WTC11 (cell line): ENCODE data around the gene IPCEF1. TPM values are rescaled to one million over a fixed set of nuclear protein-coding genes. Genes with fewer than 3 reads are reported as not detected.

Source experiments
- ATAC-seq: fragments of 200-7000 bp; cut with Tn5 transposase; 2 replicates; pipeline ENCODE4 v1.10.0; 2021; ENCODE audit warnings: mild to moderate bottlenecking, moderate library complexity
- CTCF ChIA-PET: fragments of 300-600 bp; sonication (Branson Sonifier 250); formaldehyde crosslinking; loops from one replicate; lab custom pipeline; 2021; ENCODE audit warnings: antibody characterized with exemption; lab: Charles Lee
- POLR2A ChIA-PET: fragments of 350-600 bp; sonication (Branson Sonifier 250); formaldehyde crosslinking; loops from one replicate; lab custom pipeline; 2021; ENCODE audit warnings: antibody characterized with exemption; lab: Charles Lee
- DNase-seq: peaks from one replicate; pipeline ENCODE4 v3.0.0; 2021; ENCODE audit warnings: low spot score
- H3K27ac Mint-ChIP-seq: 2 replicates; pipeline ENCODE4 v1.8.0; 2021; ENCODE audit warnings: mixed read lengths
- H3K27me3 Mint-ChIP-seq: 2 replicates; pipeline ENCODE4 v1.8.0; 2021; ENCODE audit warnings: low read depth, mild to moderate bottlenecking, moderate library complexity, mixed read lengths
- H3K36me3 Mint-ChIP-seq: 2 replicates; pipeline ENCODE4 v1.8.0; 2021; ENCODE audit warnings: mixed read lengths
- H3K4me1 Mint-ChIP-seq: 2 replicates; pipeline ENCODE4 v1.8.0; 2022; ENCODE audit warnings: mixed read lengths
- H3K4me3 Mint-ChIP-seq: 2 replicates; pipeline ENCODE4 v1.8.0; 2021; ENCODE audit warnings: mild to moderate bottlenecking, moderate library complexity, mixed read lengths
- H3K9me3 Mint-ChIP-seq: 2 replicates; pipeline ENCODE4 v1.8.0; 2021; ENCODE audit warnings: mixed read lengths
- CREB1 ChIP-seq: sonication (generic); formaldehyde crosslinking; IDR thresholded peaks from 2 replicates; pipeline ENCODE4 v1.8.0; 2023; ENCODE audit warnings: mild to moderate bottlenecking, missing genetic modification reagents
- GABPB1 ChIP-seq: sonication (generic); formaldehyde crosslinking; IDR thresholded peaks from 2 replicates; pipeline ENCODE4 v1.8.1; 2023; ENCODE audit warnings: mild to moderate bottlenecking, missing genetic modification reagents
- JUN ChIP-seq: sonication (generic); formaldehyde crosslinking; IDR thresholded peaks from 2 replicates; pipeline ENCODE4 v1.8.0; 2023; ENCODE audit warnings: mild to moderate bottlenecking, missing genetic modification reagents
- KAT7 ChIP-seq: sonication (generic); formaldehyde crosslinking; IDR thresholded peaks from 2 replicates; pipeline ENCODE4 v1.8.1; 2023; ENCODE audit warnings: missing genetic modification reagents, mild to moderate bottlenecking, borderline replicate concordance
- MXD4 ChIP-seq: fragments of 250-450 bp; sonication (Bioruptor Pico); IDR thresholded peaks from 2 replicates; pipeline ENCODE4 v1.8.0; 2021; ENCODE audit warnings: mild to moderate bottlenecking, moderate library complexity, borderline replicate concordance
- MYBL2 ChIP-seq: sonication (generic); formaldehyde crosslinking; IDR thresholded peaks from 2 replicates; pipeline ENCODE4 v1.8.1; 2023; ENCODE audit warnings: mild to moderate bottlenecking, moderate library complexity, missing genetic modification reagents
- NR3C1 ChIP-seq: sonication (generic); formaldehyde crosslinking; conservative IDR thresholded peaks from 2 replicates; pipeline ENCODE4 v1.8.1; 2023; ENCODE audit warnings: low read depth, mild to moderate bottlenecking, missing genetic modification reagents
- OVOL2 ChIP-seq: fragments of 250-450 bp; sonication (Bioruptor Pico); IDR thresholded peaks from 2 replicates; pipeline ENCODE4 v1.9.0; 2021; ENCODE audit warnings: mild to moderate bottlenecking, borderline replicate concordance
- RORB ChIP-seq: fragments of 250-450 bp; sonication (Bioruptor Pico); IDR thresholded peaks from 2 replicates; pipeline ENCODE4 v1.9.0; 2021; ENCODE audit warnings: mild to moderate bottlenecking
- SP1 ChIP-seq: sonication (generic); formaldehyde crosslinking; conservative IDR thresholded peaks from 2 replicates; pipeline ENCODE4 v1.8.1; 2022; ENCODE audit warnings: missing genetic modification reagents
- TEAD4 ChIP-seq: sonication (generic); formaldehyde crosslinking; IDR thresholded peaks from 2 replicates; pipeline ENCODE4 v1.8.0; 2022; ENCODE audit warnings: mild to moderate bottlenecking, missing genetic modification reagents
- TP53 ChIP-seq: sonication (generic); formaldehyde crosslinking; IDR thresholded peaks from 2 replicates; pipeline ENCODE4 v1.8.1; 2023; ENCODE audit warnings: mild to moderate bottlenecking, missing genetic modification reagents
- USF1 ChIP-seq: sonication (generic); formaldehyde crosslinking; IDR thresholded peaks from 2 replicates; pipeline ENCODE4 v1.8.0; 2022; ENCODE audit warnings: mild to moderate bottlenecking, missing genetic modification reagents
- USF2 ChIP-seq: sonication (generic); formaldehyde crosslinking; IDR thresholded peaks from 2 replicates; pipeline ENCODE4 v1.8.1; 2023; ENCODE audit warnings: mild to moderate bottlenecking, missing genetic modification reagents, moderate library complexity
- ZBTB43 ChIP-seq: sonication (generic); formaldehyde crosslinking; IDR thresholded peaks from 2 replicates; pipeline ENCODE4 v1.8.1; 2023; ENCODE audit warnings: mild to moderate bottlenecking, missing genetic modification reagents
- ZNF121 ChIP-seq: sonication (generic); formaldehyde crosslinking; IDR thresholded peaks from 2 replicates; pipeline ENCODE4 v1.8.0; 2023; ENCODE audit warnings: missing genetic modification reagents
- ZNF281 ChIP-seq: sonication (generic); formaldehyde crosslinking; IDR thresholded peaks from 2 replicates; pipeline ENCODE4 v1.8.0; 2023; ENCODE audit warnings: mild to moderate bottlenecking, missing genetic modification reagents
- ZNF396 ChIP-seq: fragments of 250-450 bp; sonication (Bioruptor Pico); IDR thresholded peaks from 2 replicates; pipeline ENCODE4 v1.8.0; 2021; ENCODE audit warnings: mild to moderate bottlenecking, moderate library complexity, borderline replicate concordance
- ZNF416 ChIP-seq: fragments of 250-450 bp; sonication (Bioruptor Pico); IDR thresholded peaks from 2 replicates; pipeline ENCODE4 v1.9.0; 2021; ENCODE audit warnings: mild to moderate bottlenecking, inconsistent platforms
- ZNF532 ChIP-seq: fragments of 250-450 bp; sonication (Bioruptor Pico); IDR thresholded peaks from 2 replicates; pipeline ENCODE4 v1.9.0; 2021; ENCODE audit warnings: mild to moderate bottlenecking, borderline replicate concordance
- total RNA-seq: library from RNA; stranded (reverse); gene quantifications from 3 replicates; pipeline ENCODE4 v1.2.3, GENCODE V29; 2021

The IPCEF1 gene
- total RNA-seq, 1 experiment from 2014 or later = 1.3 TPM

- Mint-ChIP-seq H3K4me1 (no peaks in the 10 kb centered on the region), H3K27ac (no peak overlapping the region), H3K4me3 (no peak overlapping the region), H3K9me3 (peaks cover 8% of the 10 kb centered on the region; the same call in 1 of the 2 replicates), H3K36me3 (no peaks in the 10 kb centered on the region), H3K27me3 (no peaks in the 10 kb centered on the region)
- CTCF ChIA-PET = no interaction called here
- TF ChIP-seq ZNF532 (CRISPR knock-in tag) (no peak), CREB1 (CRISPR knock-in tag) (no peak), GABPB1 (CRISPR knock-in tag) (no peak)
- ATAC-seq (no peak), DNase-seq (no peak)
- POLR2A ChIA-PET = interaction anchor here (0.7 kb wide), 2 partner anchors 9 to 28 kb away, joined by 4 to 5 read pairs; no protein-coding TSS in a partner anchor
Measured at GRCh38 chr6:154352898-154353585, 3.6 kb downstream of the IPCEF1 start.

- no peaks in the 10 kb centered on the region for H3K27me3 Mint-ChIP-seq
Measured at GRCh38 chr6:154350293-154350692, 6.3 kb downstream of the IPCEF1 start.

GRCh38 chr6:154347981-154348380 lies 8.6 kb downstream of the IPCEF1 start:
- H3K4me3 Mint-ChIP-seq = no peak overlapping the region
- ChIA-PET POLR2A (no interaction called here), CTCF (no interaction called here)
- TF ChIP-seq ZNF121 (CRISPR knock-in tag) (no peak), TEAD4 (CRISPR knock-in tag) (no peak), ZNF396 (CRISPR knock-in tag) (no peak), RORB (CRISPR knock-in tag) (no peak), MXD4 (CRISPR knock-in tag) (no peak), USF2 (no peak)
- peaks cover 19% of the 10 kb centered on the region for H3K4me1 Mint-ChIP-seq
- no peak overlapping the region for H3K27ac Mint-ChIP-seq
- H3K9me3 Mint-ChIP-seq = peaks cover 16% of the 10 kb centered on the region
- no peaks in the 10 kb centered on the region for H3K27me3 Mint-ChIP-seq
- H3K36me3 Mint-ChIP-seq = peaks cover 6% of the 10 kb centered on the region
- DNase-seq (no peak), ATAC-seq (no peak)

More at GRCh38 chr6:154350293-154350692, 6.3 kb downstream of the IPCEF1 start:
- Mint-ChIP-seq H3K4me3 (no peak overlapping the region), H3K4me1 (no peaks in the 10 kb centered on the region; the same call in 1 of the 2 replicates), H3K36me3 (peaks cover 6% of the 10 kb centered on the region), H3K27ac (no peak overlapping the region), H3K9me3 (peaks cover 17% of the 10 kb centered on the region)
- DNase-seq = no peak
- CTCF ChIA-PET = no interaction called here
- ATAC-seq = no peak
- no peak for TF ChIP-seq JUN (CRISPR knock-in tag)
- TF ChIP-seq MYBL2 = no peak
- TF ChIP-seq ZNF396 (CRISPR knock-in tag) = no peak
- no peak for TF ChIP-seq OVOL2 (CRISPR knock-in tag)
- TF ChIP-seq USF1 (CRISPR knock-in tag) = no peak
- POLR2A ChIA-PET = no interaction called here

- CTCF ChIA-PET = no interaction called here
- ATAC-seq = no peak
- TF ChIP-seq ZBTB43 (CRISPR knock-in tag) = no peak
- no peak for TF ChIP-seq GABPB1 (CRISPR knock-in tag)
- TF ChIP-seq ZNF281 = no peak
- no peak for TF ChIP-seq TP53 (CRISPR knock-in tag)
- no peak for TF ChIP-seq SP1 (CRISPR knock-in tag)
- no peak for TF ChIP-seq KAT7 (CRISPR knock-in tag)
- TF ChIP-seq TEAD4 (CRISPR knock-in tag) = no peak
- TF ChIP-seq NR3C1 (CRISPR knock-in tag) = no peak
- no peak for TF ChIP-seq ZNF416 (CRISPR knock-in tag)
Measured at GRCh38 chr6:154345811-154346210, 10.8 kb downstream of the IPCEF1 start.

More at GRCh38 chr6:154345811-154346210, 10.8 kb downstream of the IPCEF1 start:
- no peak for DNase-seq
- Mint-ChIP-seq H3K4me1 (peaks cover 38% of the 10 kb centered on the region), H3K27ac (no peak overlapping the region), H3K36me3 (peaks cover 6% of the 10 kb centered on the region), H3K27me3 (no peaks in the 10 kb centered on the region), H3K9me3 (peaks cover 16% of the 10 kb centered on the region), H3K4me3 (no peak overlapping the region)
- POLR2A ChIA-PET = interaction anchor here (0.5 kb wide), 1 partner anchor 10 kb away, joined by 3 read pairs; no protein-coding TSS in a partner anchor
